ENCODE data around the gene LIFR.
"Not testable (repeated sequence)": the region's sequence is repeated elsewhere in the genome, so short reads cannot be mapped to it uniquely, and the experiment has no call there.

LIFR gene

GRCh38 chr5:38529955-38530646, 26.3 kb downstream of the LIFR start:
- TF ChIP-seq CTCF (IDR thresholded peaks at IDR 0.05; ENCODE audit: low read depth, low read length, missing control alignments), result no peak
- no peak overlapping the region for H3K4me3 ChIP-seq (replicated peaks; ENCODE audit: low read depth, low read length)
- no peak for DNase-seq (ENCODE audit: extremely low read depth, low read depth)

- no peak overlapping the region for H3K4me3 ChIP-seq (replicated peaks; ENCODE audit: low read depth, low read length)
- no peak for DNase-seq (ENCODE audit: extremely low read depth, low read depth)
- TF ChIP-seq CTCF (IDR thresholded peaks at IDR 0.05; ENCODE audit: low read depth, low read length, missing control alignments), result no peak
Observed at GRCh38 chr5:38528162-38528703, 28.2 kb downstream of the LIFR start.

GRCh38 chr5:38527475-38527874, 29.0 kb downstream of the LIFR start:
- H3K4me3 ChIP-seq (replicated peaks; ENCODE audit: low read depth, low read length), result no peak overlapping the region
- TF ChIP-seq CTCF (IDR thresholded peaks at IDR 0.05; ENCODE audit: low read depth, low read length, missing control alignments), result no peak
- no peak for DNase-seq (ENCODE audit: extremely low read depth, low read depth)

GRCh38 chr5:38524022-38524421, 32.4 kb downstream of the LIFR start:
- DNase-seq (ENCODE audit: extremely low read depth, low read depth), result no peak
- TF ChIP-seq CTCF (IDR thresholded peaks at IDR 0.05; ENCODE audit: low read depth, low read length, missing control alignments), result no peak
- no peak overlapping the region for H3K4me3 ChIP-seq (replicated peaks; ENCODE audit: low read depth, low read length)

GRCh38 chr5:38519476-38519875, 37.0 kb downstream of the LIFR start:
- no peak for DNase-seq (ENCODE audit: extremely low read depth, low read depth)
- H3K4me3 ChIP-seq (replicated peaks; ENCODE audit: low read depth, low read length), result no peak overlapping the region
- TF ChIP-seq CTCF (IDR thresholded peaks at IDR 0.05; ENCODE audit: low read depth, low read length, missing control alignments), result no peak

GRCh38 chr5:38518341-38518740, 38.1 kb downstream of the LIFR start:
- TF ChIP-seq CTCF (IDR thresholded peaks at IDR 0.05; ENCODE audit: low read depth, low read length, missing control alignments), result no peak
- no peak overlapping the region for H3K4me3 ChIP-seq (replicated peaks; ENCODE audit: low read depth, low read length)
- no peak for DNase-seq (ENCODE audit: extremely low read depth, low read depth)

- DNase-seq (ENCODE audit: extremely low read depth, low read depth); H3K4me3 ChIP-seq (replicated peaks; ENCODE audit: low read depth, low read length): not testable (repeated sequence)
Observed at GRCh38 chr5:38516649-38517048, 39.8 kb downstream of the LIFR start.
